ENCODE measurements around the gene KLHL7. TPM values are rescaled to one million over a fixed set of nuclear protein-coding genes. Genes with fewer than 3 reads are reported as not detected.

The KLHL7 gene
- total RNA-seq, 3 donors from 2014 or later (not counting 1 experiment from before 2014, with no cell fraction given): 13.9 to 19.1 (median 14.5) TPM

DNA sequence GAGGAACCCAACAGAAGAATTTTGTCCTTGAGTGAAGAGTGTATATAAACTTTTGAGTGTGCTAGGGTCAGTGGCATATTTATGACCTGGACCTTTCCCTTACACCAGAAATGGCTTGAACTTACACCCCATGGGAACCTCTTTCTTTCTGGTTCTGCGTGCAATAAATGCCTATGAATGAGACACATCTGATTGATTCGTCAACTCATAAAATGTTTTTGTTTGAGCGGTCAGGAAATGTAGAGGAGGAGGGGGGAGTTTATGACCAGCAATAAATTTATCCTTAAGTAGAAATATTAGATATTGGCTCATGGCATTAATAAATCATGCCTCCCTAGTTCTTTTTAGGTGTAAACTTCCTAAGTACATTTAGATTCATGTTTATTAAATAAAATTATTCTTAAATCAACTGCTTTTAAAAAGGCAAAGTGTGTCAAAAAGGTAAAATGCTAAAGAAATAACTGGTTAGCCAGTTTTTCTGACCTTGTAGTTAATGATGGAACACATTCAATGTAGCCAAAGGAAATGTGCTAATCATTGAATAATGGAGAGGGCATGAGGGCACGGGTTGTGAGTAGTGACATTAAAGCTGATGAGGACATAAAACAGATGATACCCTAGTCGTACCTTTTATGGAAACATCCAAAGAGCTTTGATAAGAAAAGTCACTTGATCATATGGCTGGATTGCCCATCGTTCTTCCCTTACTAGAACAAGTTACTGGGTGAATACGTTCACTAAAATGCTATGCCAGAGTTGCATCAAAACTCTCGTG, 62.7 kb downstream of the KLHL7 start:
- ATAC-seq: no peak
- no peak overlapping the region for H3K27ac ChIP-seq (ENCODE audit: low read length)
- peaks cover 5% of the 10 kb centered on the region for H3K36me3 ChIP-seq (ENCODE audit: control insufficient read depth, insufficient read depth, low read length)
- Mint-ChIP-seq H3K27me3 (ENCODE audit: low read depth in 2 of 2) (no peaks in the 10 kb centered on the region), H3K4me1 (no peaks in the 10 kb centered on the region), H3K9me3 (no peaks in the 10 kb centered on the region), H3K27ac (no peak overlapping the region), H3K4me3 (no peak overlapping the region), H3K36me3 (no peaks in the 10 kb centered on the region)
- 98% methylated on average over 7 of the region's 8 CpGs for WGBS (ENCODE audit: insufficient coverage)
- TF ChIP-seq, protein P1, sequence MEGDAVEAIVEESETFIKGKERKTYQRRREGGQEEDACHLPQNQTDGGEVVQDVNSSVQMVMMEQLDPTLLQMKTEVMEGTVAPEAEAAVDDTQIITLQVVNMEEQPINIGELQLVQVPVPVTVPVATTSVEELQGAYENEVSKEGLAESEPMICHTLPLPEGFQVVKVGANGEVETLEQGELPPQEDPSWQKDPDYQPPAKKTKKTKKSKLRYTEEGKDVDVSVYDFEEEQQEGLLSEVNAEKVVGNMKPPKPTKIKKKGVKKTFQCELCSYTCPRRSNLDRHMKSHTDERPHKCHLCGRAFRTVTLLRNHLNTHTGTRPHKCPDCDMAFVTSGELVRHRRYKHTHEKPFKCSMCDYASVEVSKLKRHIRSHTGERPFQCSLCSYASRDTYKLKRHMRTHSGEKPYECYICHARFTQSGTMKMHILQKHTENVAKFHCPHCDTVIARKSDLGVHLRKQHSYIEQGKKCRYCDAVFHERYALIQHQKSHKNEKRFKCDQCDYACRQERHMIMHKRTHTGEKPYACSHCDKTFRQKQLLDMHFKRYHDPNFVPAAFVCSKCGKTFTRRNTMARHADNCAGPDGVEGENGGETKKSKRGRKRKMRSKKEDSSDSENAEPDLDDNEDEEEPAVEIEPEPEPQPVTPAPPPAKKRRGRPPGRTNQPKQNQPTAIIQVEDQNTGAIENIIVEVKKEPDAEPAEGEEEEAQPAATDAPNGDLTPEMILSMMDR (IDR thresholded peaks at IDR 0.05): no peak
- no peaks in the 10 kb centered on the region for H3K4me1 ChIP-seq (ENCODE audit: control insufficient read depth, insufficient read depth, low read length)
- intact Hi-C loops (cut with micrococcal nuclease): no loop called here
- no peaks in the 10 kb centered on the region for H3K9me3 ChIP-seq (ENCODE audit: control insufficient read depth, insufficient read depth, low read length)
- no peaks in the 10 kb centered on the region for H3K27me3 ChIP-seq (ENCODE audit: control insufficient read depth, insufficient read depth, low read length)
- H3K4me3 ChIP-seq (ENCODE audit: low read length): no peak overlapping the region
- no peak for DNase-seq

DNA sequence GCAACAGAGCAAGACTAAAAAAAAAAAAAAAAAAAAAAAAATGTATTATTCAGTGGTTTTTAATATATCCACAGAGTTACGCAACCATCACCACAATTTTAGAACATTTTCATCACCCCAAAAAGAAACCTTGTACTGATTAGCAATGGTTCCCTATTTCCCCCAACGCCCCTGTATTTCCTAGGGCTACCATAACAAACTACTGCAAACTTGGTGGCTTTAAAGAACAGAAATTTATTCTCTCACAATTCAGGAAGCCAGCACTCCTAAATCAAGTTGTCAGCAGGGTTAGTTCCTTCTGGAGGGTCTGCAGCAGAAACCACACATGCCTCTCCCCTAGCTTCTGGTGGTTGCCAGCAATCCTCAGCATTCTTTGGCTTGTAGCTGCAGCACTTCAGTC, 70.4 kb downstream of the KLHL7 start:
- Mint-ChIP-seq H3K36me3 (no peaks in the 10 kb centered on the region), H3K27me3 (ENCODE audit: low read depth in 2 of 2) (peaks cover 0 to 3% of the 10 kb centered on the region in 2 donors), H3K27ac (no peak overlapping the region), H3K4me1 (peaks cover 3 to 7% of the 10 kb centered on the region in 2 donors), H3K9me3 (no peaks in the 10 kb centered on the region), H3K4me3 (no peak overlapping the region)
- DNase-seq: no peak
- intact Hi-C loops (cut with micrococcal nuclease): no loop called here
- ATAC-seq: no peak
- Histone ChIP-seq H3K4me1 (ENCODE audit: control insufficient read depth, insufficient read depth, low read length) (peaks cover 2% of the 10 kb centered on the region), H3K4me3 (ENCODE audit: low read length) (no peak overlapping the region), H3K27me3 (ENCODE audit: control insufficient read depth, insufficient read depth, low read length) (no peaks in the 10 kb centered on the region), H3K36me3 (ENCODE audit: control insufficient read depth, insufficient read depth, low read length) (peaks cover 5% of the 10 kb centered on the region), H3K9me3 (ENCODE audit: control insufficient read depth, insufficient read depth, low read length) (no peaks in the 10 kb centered on the region), H3K27ac (ENCODE audit: low read length) (no peak overlapping the region)
- 65% methylated on average over 2 of the region's 2 CpGs for whole genome bisulfite sequencing (ENCODE audit: insufficient coverage)
- TF ChIP-seq, protein P1 (IDR thresholded peaks at IDR 0.05): no peak

DNA sequence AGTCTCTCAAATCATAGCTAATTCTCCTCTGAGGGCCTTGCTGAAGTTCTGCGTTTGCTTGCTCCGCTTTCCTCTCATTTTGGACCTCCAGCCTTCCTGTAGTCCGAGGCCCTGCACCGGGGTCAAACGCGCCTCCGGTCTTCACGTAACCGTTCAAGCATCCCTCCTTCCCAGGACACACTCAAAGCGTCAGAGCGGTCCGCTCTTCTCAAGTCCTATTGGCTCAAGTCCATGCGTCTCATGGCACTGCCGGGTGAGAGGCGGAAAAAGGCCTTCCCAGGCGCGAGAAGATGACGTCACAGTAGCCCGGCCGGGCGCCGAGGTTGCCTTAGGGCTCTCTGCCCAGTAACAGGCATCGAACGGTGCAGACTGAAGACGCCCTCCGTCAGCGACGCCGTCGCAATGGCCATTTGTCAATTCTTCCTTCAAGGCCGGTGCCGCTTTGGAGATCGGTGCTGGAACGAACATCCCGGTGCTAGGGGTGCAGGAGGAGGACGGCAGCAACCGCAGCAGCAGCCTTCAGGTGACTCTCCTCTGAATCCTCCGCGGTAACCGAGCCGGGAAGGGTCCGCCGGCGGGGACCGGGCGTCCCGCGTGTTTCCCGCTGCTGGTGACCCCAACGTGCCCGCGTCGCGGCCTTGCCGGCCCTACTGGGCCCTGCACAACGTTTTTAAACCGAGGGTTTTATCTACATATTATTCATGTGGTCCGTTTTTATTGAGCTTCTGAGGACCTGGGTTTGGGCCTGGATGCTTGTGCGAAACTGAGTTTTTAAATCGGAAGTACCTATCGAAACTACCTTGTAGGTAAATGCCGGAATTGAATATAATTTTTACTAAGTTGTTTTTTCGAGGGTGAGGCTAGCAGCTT, 76.3 kb downstream of the KLHL7 start, which contains the start of gene NUP42:
TSS of gene NUP42 (plus strand) at position 365 of the 870 bp plus-strand sequence. CDS start at position 403, 38 bp downstream.
- Histone ChIP-seq H3K9me3 (ENCODE audit: control insufficient read depth, insufficient read depth, low read length) (no peaks in the 10 kb centered on the region), H3K36me3 (ENCODE audit: control insufficient read depth, insufficient read depth, low read length) (peaks cover 11% of the 10 kb centered on the region), H3K27me3 (ENCODE audit: control insufficient read depth, insufficient read depth, low read length) (no peaks in the 10 kb centered on the region), H3K4me1 (ENCODE audit: control insufficient read depth, insufficient read depth, low read length) (peaks cover 18% of the 10 kb centered on the region), H3K4me3 (ENCODE audit: low read length) (peak within 1 kb of the TSS; percentile 87), H3K27ac (ENCODE audit: low read length) (peak within 1 kb of the TSS; percentile 93)
- intact Hi-C loops (cut with micrococcal nuclease): loop anchor here (1.0 kb wide), 3 partner anchors 77 to 168 kb away; partner anchors contain the start of genes HYCC1, KLHL7 and MALSU1
- Mint-ChIP-seq H3K36me3 (no peaks in the 10 kb centered on the region), H3K9me3 (no peaks in the 10 kb centered on the region), H3K4me3 (peak within 1 kb of the TSS; percentile 96), H3K4me1 (peaks cover 23 to 29% of the 10 kb centered on the region in 2 donors), H3K27me3 (ENCODE audit: low read depth in 2 of 2) (peaks cover 0 to 3% of the 10 kb centered on the region in 2 donors), H3K27ac (peak within 1 kb of the TSS; percentile 99)
- DNase-seq (peak; percentile 94 to 98), ATAC-seq (peak; percentile 90 to 98 (median 93))
- TF ChIP-seq, protein P1 (IDR thresholded peaks at IDR 0.05): no peak
- under 1% methylated on average over 62 of the region's 63 CpGs for WGBS (ENCODE audit: insufficient coverage)
